Measurements from ENCODE around the gene DDX3X.
"Not testable (repeated sequence)": the region's sequence is repeated elsewhere in the genome, so short reads cannot be mapped to it uniquely, and the experiment has no call there.

The DDX3X gene

DNA sequence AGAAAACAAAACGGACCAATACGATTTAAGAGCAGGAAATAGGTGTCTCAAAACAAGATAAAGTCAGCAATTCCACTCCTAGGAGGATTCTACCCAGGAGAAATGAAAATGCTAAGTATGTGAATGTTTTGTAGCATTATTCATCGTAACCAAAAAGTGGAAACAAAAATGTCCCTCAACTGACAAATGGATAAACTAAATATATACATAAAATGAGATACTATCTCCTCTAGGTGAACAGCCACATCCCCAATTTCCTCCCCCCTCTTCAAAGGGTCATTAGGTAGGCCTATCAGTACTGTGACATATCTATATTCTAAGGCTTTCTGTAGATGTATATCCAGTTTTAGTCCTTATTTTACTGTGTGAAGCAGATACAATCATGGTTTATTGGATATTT is 18.0 kb downstream of the DDX3X start:
- H3K27ac ChIP-seq (ENCODE audit: low read depth, low read length), result no peak overlapping the region
- H3K9me3 ChIP-seq (ENCODE audit: control insufficient read depth in 5 of 5, low read length in 5 of 5), result no peaks in the 10 kb centered on the region
- H3K9ac ChIP-seq (ENCODE audit: low read length in 5 of 5), result no peak overlapping the region
- H3K4me3 ChIP-seq (ENCODE audit: low read depth in 1 of 5, low read length in 5 of 5), result no peak overlapping the region
- peaks cover 0 to 2% (median 0%) of the 10 kb centered on the region in 5 donors for H3K4me1 ChIP-seq (ENCODE audit: control insufficient read depth in 5 of 5, insufficient read depth in 5 of 5, low read length in 5 of 5)
- H3K27me3 ChIP-seq (ENCODE audit: control insufficient read depth in 5 of 5, insufficient read depth in 4 of 5, low read length in 5 of 5), result no peaks in the 10 kb centered on the region
- peaks cover 25 to 37% (median 30%) of the 10 kb centered on the region in 5 donors for H3K36me3 ChIP-seq (ENCODE audit: control insufficient read depth in 5 of 5, insufficient read depth in 5 of 5, low read length in 5 of 5)

- peaks cover 20 to 33% (median 26%) of the 10 kb centered on the region in 5 donors for H3K36me3 ChIP-seq (ENCODE audit: control insufficient read depth in 5 of 5, insufficient read depth in 5 of 5, low read length in 5 of 5)
- H3K27me3 ChIP-seq (ENCODE audit: control insufficient read depth in 5 of 5, insufficient read depth in 4 of 5, low read length in 5 of 5), result no peaks in the 10 kb centered on the region
- H3K27ac ChIP-seq (ENCODE audit: low read depth, low read length), result no peak overlapping the region
- H3K9me3 ChIP-seq (ENCODE audit: control insufficient read depth in 5 of 5, low read length in 5 of 5), result no peaks in the 10 kb centered on the region
- no peak overlapping the region for H3K4me3 ChIP-seq (ENCODE audit: low read depth in 1 of 5, low read length in 5 of 5)
- H3K9ac ChIP-seq (ENCODE audit: low read length in 5 of 5), result no peak overlapping the region
- H3K4me1 ChIP-seq (ENCODE audit: control insufficient read depth in 5 of 5, insufficient read depth in 5 of 5, low read length in 5 of 5), result peaks cover 0 to 2% (median 0%) of the 10 kb centered on the region in 5 donors
Measured at GRCh38 chrX:41352329-41352838, 18.4 kb downstream of the DDX3X start.

- H3K27ac ChIP-seq (ENCODE audit: low read depth, low read length), result no peak overlapping the region
- no peaks in the 10 kb centered on the region for H3K9me3 ChIP-seq (ENCODE audit: control insufficient read depth in 5 of 5, low read length in 5 of 5)
- H3K4me3 ChIP-seq (ENCODE audit: low read depth in 1 of 5, low read length in 5 of 5), result no peak overlapping the region
- peaks cover 5 to 17% (median 10%) of the 10 kb centered on the region in 5 donors for H3K36me3 ChIP-seq (ENCODE audit: control insufficient read depth in 5 of 5, insufficient read depth in 5 of 5, low read length in 5 of 5)
- no peak overlapping the region for H3K9ac ChIP-seq (ENCODE audit: low read length in 5 of 5)
- peaks cover 0 to 2% (median 0%) of the 10 kb centered on the region in 5 donors for H3K4me1 ChIP-seq (ENCODE audit: control insufficient read depth in 5 of 5, insufficient read depth in 5 of 5, low read length in 5 of 5)
- H3K27me3 ChIP-seq (ENCODE audit: control insufficient read depth in 5 of 5, insufficient read depth in 4 of 5, low read length in 5 of 5), result no peaks in the 10 kb centered on the region
Measured at GRCh38 chrX:41353985-41354384, 20.0 kb downstream of the DDX3X start.

DNA sequence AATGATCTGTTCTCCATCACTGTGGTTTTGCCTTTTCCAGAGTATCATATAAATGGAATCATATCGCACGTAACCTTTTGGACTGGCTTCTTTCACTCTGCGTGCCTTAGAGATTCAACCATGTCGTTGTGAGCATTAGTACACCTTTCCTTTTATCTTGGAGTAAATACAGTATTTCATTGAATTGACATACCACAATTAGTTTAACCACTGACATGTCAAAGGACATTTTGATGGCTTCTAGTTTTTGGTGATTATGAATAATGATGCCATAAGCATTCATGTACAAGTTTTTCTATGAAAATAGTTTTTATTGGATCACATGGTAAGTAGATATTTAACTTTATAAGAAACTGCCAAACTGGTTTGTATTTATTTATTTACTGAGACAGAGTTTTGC is 35.2 kb downstream of the DDX3X start:
- no peak overlapping the region for H3K4me3 ChIP-seq (ENCODE audit: low read depth in 1 of 5, low read length in 5 of 5)
- no peaks in the 10 kb centered on the region for H3K4me1 ChIP-seq (ENCODE audit: control insufficient read depth in 5 of 5, insufficient read depth in 5 of 5, low read length in 5 of 5)
- no peak overlapping the region for H3K9ac ChIP-seq (ENCODE audit: low read length in 5 of 5)
- H3K27me3 ChIP-seq (ENCODE audit: control insufficient read depth in 5 of 5, insufficient read depth in 4 of 5, low read length in 5 of 5), result peaks cover 0 to 5% (median 0%) of the 10 kb centered on the region in 5 donors
- H3K9me3 ChIP-seq (ENCODE audit: control insufficient read depth in 5 of 5, low read length in 5 of 5), result peaks cover 0 to 2% (median 0%) of the 10 kb centered on the region in 5 donors
- no peaks in the 10 kb centered on the region for H3K36me3 ChIP-seq (ENCODE audit: control insufficient read depth in 5 of 5, insufficient read depth in 5 of 5, low read length in 5 of 5)
- no peak overlapping the region for H3K27ac ChIP-seq (ENCODE audit: low read depth, low read length)

GRCh38 chrX:41371575-41371974 is 37.6 kb downstream of the DDX3X start:
- H3K9me3 ChIP-seq (ENCODE audit: control insufficient read depth in 5 of 5, low read length in 5 of 5); H3K9ac ChIP-seq (ENCODE audit: low read length in 5 of 5); H3K4me3 ChIP-seq (ENCODE audit: low read depth in 1 of 5, low read length in 5 of 5); H3K27ac ChIP-seq (ENCODE audit: low read depth, low read length); H3K36me3 ChIP-seq (ENCODE audit: control insufficient read depth in 5 of 5, insufficient read depth in 5 of 5, low read length in 5 of 5); H3K4me1 ChIP-seq (ENCODE audit: control insufficient read depth in 5 of 5, insufficient read depth in 5 of 5, low read length in 5 of 5): not testable (repeated sequence)
- peaks cover 0 to 12% (median 6%) of the 10 kb centered on the region in 5 donors for H3K27me3 ChIP-seq (ENCODE audit: control insufficient read depth in 5 of 5, insufficient read depth in 4 of 5, low read length in 5 of 5)

DNA sequence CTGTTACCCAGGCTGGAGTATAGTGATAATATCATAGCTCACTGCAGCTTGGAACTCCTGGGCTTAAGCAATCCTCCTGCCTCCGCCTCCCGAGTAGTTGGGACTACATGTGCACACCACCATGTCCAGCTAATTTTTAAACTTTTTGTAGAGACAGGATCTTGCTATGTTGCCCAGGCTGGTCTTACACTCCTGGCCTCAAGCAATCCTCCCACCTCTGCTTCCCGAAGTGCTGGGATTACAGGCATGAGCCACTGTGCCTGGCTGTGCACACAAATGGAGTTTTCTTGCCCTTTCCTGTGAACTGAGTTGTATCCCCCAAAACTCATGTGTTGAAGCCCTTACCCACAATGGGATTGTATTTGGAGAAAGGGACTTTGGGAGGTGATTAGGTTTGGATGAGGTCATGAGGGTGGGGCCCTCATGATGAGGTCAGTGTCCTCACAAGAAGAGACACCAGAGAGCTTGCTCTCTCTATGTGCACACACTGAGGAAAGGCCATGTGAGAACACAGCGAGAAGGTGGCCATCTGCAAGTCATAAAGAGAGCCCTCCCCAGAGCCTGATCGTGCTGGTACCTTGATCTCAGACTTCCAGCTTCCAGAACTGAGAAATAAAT is 40.1 kb downstream of the DDX3X start:
- Histone ChIP-seq H3K27ac (ENCODE audit: low read depth, low read length) (no peak overlapping the region), H3K27me3 (ENCODE audit: control insufficient read depth in 5 of 5, insufficient read depth in 4 of 5, low read length in 5 of 5) (peaks cover 0 to 10% (median 6%) of the 10 kb centered on the region in 5 donors)

GRCh38 chrX:41377624-41378023 is 43.7 kb downstream of the DDX3X start:
- H3K4me3 ChIP-seq (ENCODE audit: low read depth in 1 of 5, low read length in 5 of 5), result no peak overlapping the region
- H3K36me3 ChIP-seq (ENCODE audit: control insufficient read depth in 5 of 5, insufficient read depth in 5 of 5, low read length in 5 of 5), result no peaks in the 10 kb centered on the region
- H3K9me3 ChIP-seq (ENCODE audit: control insufficient read depth in 5 of 5, low read length in 5 of 5), result no peaks in the 10 kb centered on the region
- no peak overlapping the region for H3K27ac ChIP-seq (ENCODE audit: low read depth, low read length)
- H3K9ac ChIP-seq (ENCODE audit: low read length in 5 of 5), result no peak overlapping the region
- H3K4me1 ChIP-seq (ENCODE audit: control insufficient read depth in 5 of 5, insufficient read depth in 5 of 5, low read length in 5 of 5), result peaks cover 0 to 6% (median 3%) of the 10 kb centered on the region in 5 donors
- H3K27me3 ChIP-seq (ENCODE audit: control insufficient read depth in 5 of 5, insufficient read depth in 4 of 5, low read length in 5 of 5), result peaks cover 0 to 10% (median 9%) of the 10 kb centered on the region in 5 donors

More for the DNA sequence above, 40.1 kb downstream of the DDX3X start:
- peaks cover 0 to 2% (median 0%) of the 10 kb centered on the region in 5 donors for H3K9me3 ChIP-seq (ENCODE audit: control insufficient read depth in 5 of 5, low read length in 5 of 5)
- no peaks in the 10 kb centered on the region for H3K4me1 ChIP-seq (ENCODE audit: control insufficient read depth in 5 of 5, insufficient read depth in 5 of 5, low read length in 5 of 5)
- no peaks in the 10 kb centered on the region for H3K36me3 ChIP-seq (ENCODE audit: control insufficient read depth in 5 of 5, insufficient read depth in 5 of 5, low read length in 5 of 5)
- no peak overlapping the region for H3K4me3 ChIP-seq (ENCODE audit: low read depth in 1 of 5, low read length in 5 of 5)
- no peak overlapping the region for H3K9ac ChIP-seq (ENCODE audit: low read length in 5 of 5)

DNA sequence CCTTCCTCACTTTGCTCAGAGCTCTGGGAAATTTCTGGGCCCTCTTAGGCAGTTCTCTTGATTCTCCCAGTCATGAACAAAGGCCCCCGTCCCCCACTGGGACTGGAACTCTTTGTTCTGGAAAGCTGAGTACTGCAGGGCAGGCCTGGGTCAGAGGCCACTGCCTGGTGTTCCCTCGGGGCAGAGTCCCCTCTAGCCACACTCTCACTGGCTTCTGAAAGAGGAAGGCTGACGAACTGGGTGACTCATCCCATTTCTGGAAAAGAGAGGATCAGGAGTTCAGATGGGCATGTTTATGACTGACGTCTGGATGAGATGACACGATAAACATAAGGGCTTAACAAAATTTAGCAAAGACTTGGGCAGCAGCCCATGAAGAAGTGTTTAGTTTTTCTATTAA is 47.7 kb downstream of the DDX3X start:
- H3K27ac ChIP-seq (ENCODE audit: low read depth, low read length), result no peak overlapping the region

DNA sequence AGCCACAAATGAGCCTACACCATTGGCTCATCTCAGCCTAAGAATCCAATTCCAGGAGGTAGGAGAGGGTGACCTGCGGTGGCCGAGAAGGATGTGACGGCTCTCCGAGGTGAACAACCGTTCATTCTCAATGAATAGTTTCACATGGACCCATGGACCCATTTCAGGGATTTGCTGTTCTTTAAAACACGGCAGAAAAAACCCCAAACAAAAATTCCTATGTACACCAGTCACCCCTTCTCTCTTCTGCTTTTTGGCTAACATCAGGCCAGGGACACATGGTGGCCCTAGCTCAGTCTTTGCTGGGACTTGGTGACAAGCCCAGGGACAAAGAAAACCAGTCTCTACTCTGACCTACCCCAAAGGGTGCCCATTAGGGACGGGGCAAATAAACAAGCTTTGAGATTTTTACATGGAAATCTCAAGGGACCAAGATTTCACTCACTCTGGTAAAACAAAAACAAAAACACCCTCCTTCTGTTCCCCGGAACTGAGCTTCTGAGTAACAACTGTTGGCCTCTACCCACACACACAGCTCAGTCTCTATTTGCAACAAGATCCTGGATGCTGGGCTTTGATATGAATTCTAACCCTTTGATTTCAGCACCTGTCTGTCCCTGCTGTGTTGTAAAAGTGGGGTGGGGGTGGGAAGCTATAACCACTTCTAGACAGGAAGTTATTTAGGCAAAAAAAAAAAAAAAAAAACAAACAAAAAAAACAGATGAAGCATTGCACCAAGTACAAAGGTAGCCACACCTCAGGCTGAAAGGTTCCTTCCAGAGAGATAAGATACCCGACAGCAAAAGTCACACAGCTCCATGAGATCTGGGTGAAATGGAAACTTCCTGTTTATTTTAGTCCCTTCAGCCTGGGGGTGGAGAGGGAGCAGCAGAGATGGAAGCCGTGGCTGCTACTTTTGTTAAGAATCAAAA is 49.0 kb downstream of the DDX3X start:
- Histone ChIP-seq H3K9ac (ENCODE audit: low read length in 5 of 5) (no peak overlapping the region), H3K9me3 (ENCODE audit: control insufficient read depth in 5 of 5, low read length in 5 of 5) (no peaks in the 10 kb centered on the region), H3K36me3 (ENCODE audit: control insufficient read depth in 5 of 5, insufficient read depth in 5 of 5, low read length in 5 of 5) (no peaks in the 10 kb centered on the region), H3K4me1 (ENCODE audit: control insufficient read depth in 5 of 5, insufficient read depth in 5 of 5, low read length in 5 of 5) (peaks cover 0 to 22% (median 13%) of the 10 kb centered on the region in 5 donors), H3K4me3 (ENCODE audit: low read depth in 1 of 5, low read length in 5 of 5) (peak overlapping the region in 1 of 5 donors; percentile 27), H3K27ac (ENCODE audit: low read depth, low read length) (peak overlapping the region; percentile 51), H3K27me3 (ENCODE audit: control insufficient read depth in 5 of 5, insufficient read depth in 4 of 5, low read length in 5 of 5) (peaks cover 0 to 3% (median 0%) of the 10 kb centered on the region in 5 donors)

More for the DNA sequence above, 47.7 kb downstream of the DDX3X start:
- peaks cover 0 to 22% (median 13%) of the 10 kb centered on the region in 5 donors for H3K4me1 ChIP-seq (ENCODE audit: control insufficient read depth in 5 of 5, insufficient read depth in 5 of 5, low read length in 5 of 5)
- peaks cover 0 to 4% (median 0%) of the 10 kb centered on the region in 5 donors for H3K27me3 ChIP-seq (ENCODE audit: control insufficient read depth in 5 of 5, insufficient read depth in 4 of 5, low read length in 5 of 5)
- H3K4me3 ChIP-seq (ENCODE audit: low read depth in 1 of 5, low read length in 5 of 5), result no peak overlapping the region
- H3K36me3 ChIP-seq (ENCODE audit: control insufficient read depth in 5 of 5, insufficient read depth in 5 of 5, low read length in 5 of 5), result no peaks in the 10 kb centered on the region
- no peaks in the 10 kb centered on the region for H3K9me3 ChIP-seq (ENCODE audit: control insufficient read depth in 5 of 5, low read length in 5 of 5)
- H3K9ac ChIP-seq (ENCODE audit: low read length in 5 of 5), result no peak overlapping the region
